VCaP (cell line): ENCODE data around the gene HSF2.

Source experiments
- H3K27ac ChIP-seq: fragments of 450-650 bp; 2 replicates; pipeline ENCODE4 v1.5.1; 2017
- CTCF ChIP-seq: fragments of 450-650 bp; conservative IDR thresholded peaks from 2 replicates; pipeline ENCODE4 v1.5.1; 2017; ENCODE audit warnings: mild to moderate bottlenecking, moderate library complexity

Gene HSF2

GRCh38 chr6:122428781-122429180 lies 29.3 kb downstream of the HSF2 start:
- TF ChIP-seq CTCF = no peak
- no peak overlapping the region for H3K27ac ChIP-seq

GRCh38 chr6:122429323-122429722 lies 29.9 kb downstream of the HSF2 start:
- no peak for TF ChIP-seq CTCF
- no peak overlapping the region for H3K27ac ChIP-seq

GRCh38 chr6:122431780-122432179 lies 32.3 kb downstream of the HSF2 start:
- H3K27ac ChIP-seq = no peak overlapping the region
- no peak for TF ChIP-seq CTCF

- TF ChIP-seq CTCF = no peak
- H3K27ac ChIP-seq = no peak overlapping the region
Measured at GRCh38 chr6:122432816-122433215, 33.4 kb downstream of the HSF2 start.

GRCh38 chr6:122438975-122439374 lies 39.5 kb downstream of the HSF2 start:
- no peak overlapping the region for H3K27ac ChIP-seq
- no peak for TF ChIP-seq CTCF

- no peak overlapping the region for H3K27ac ChIP-seq
- TF ChIP-seq CTCF = no peak
Measured at GRCh38 chr6:122445274-122445673, 45.8 kb downstream of the HSF2 start.

- no peak for TF ChIP-seq CTCF
- H3K27ac ChIP-seq = no peak overlapping the region
Measured at GRCh38 chr6:122449069-122449468, 49.6 kb downstream of the HSF2 start.

- no peak for TF ChIP-seq CTCF
- no peak overlapping the region for H3K27ac ChIP-seq
Measured at GRCh38 chr6:122452509-122452908, 53.1 kb downstream of the HSF2 start.
